IMR-90 (cell line): ENCODE data around the gene NUFIP2. TPM values are rescaled to one million over a fixed set of nuclear protein-coding genes. Genes with fewer than 3 reads are reported as not detected.
A peak's percentile ranks its signal among the peaks of the same experiment; 100 is the strongest.

Experiments used
- ATAC-seq: fragments of 200-7000 bp; cut with Tn5 transposase; 2 replicates; pipeline ENCODE4 v1.9.1; 2020; ENCODE audit warnings: low read depth, mild to moderate bottlenecking, moderate library complexity
- BruUV-seq: library from RNA; stranded (reverse); fragments of 400-500 nt; replicated peaks from 2 replicates; lab custom pipeline; 2021; lab: Mats Ljungman, UMichigan
- CTCF ChIA-PET: fragments of 300-600 bp; formaldehyde crosslinking; extraction: SDS; loops from one replicate; lab custom pipeline; 2021; ENCODE audit warnings: antibody characterized with exemption; lab: Yijun Ruan, JAX
- POLR2A ChIA-PET: fragments of 300-600 bp; sonication (Branson Sonifier 250); formaldehyde crosslinking; loops from one replicate; lab custom pipeline; 2022; ENCODE audit warnings: antibody characterized with exemption; ENCODE audit not compliant: unreplicated experiment; lab: Charles Lee
- DNase-seq: peaks from one replicate; pipeline ENCODE4 v3.0.0; 2013
- H2AFZ ChIP-seq: replicated peaks from 2 replicates; pipeline ENCODE3; 2013; ENCODE audit warnings: low read length, mild to moderate bottlenecking; ENCODE audit not compliant: poor library complexity
- H2AK5ac ChIP-seq: 2 replicates; pipeline ENCODE4 v1.6.1; 2013; ENCODE audit warnings: low read depth, low read length, inconsistent platforms
- H2AK9ac ChIP-seq: replicated peaks from 2 replicates; pipeline ENCODE3; 2013; ENCODE audit warnings: mild to moderate bottlenecking, low read depth, low read length, moderate library complexity; ENCODE audit not compliant: poor library complexity
- H2BK120ac ChIP-seq: 2 replicates; pipeline ENCODE4 v1.6.1; 2013; ENCODE audit warnings: low read depth, low read length, inconsistent platforms
- H2BK15ac ChIP-seq: 3 replicates; pipeline ENCODE4 v1.6.1; 2013; ENCODE audit warnings: low read depth, low read length, inconsistent platforms
- H2BK20ac ChIP-seq: 2 replicates; pipeline ENCODE4 v1.6.1; 2013; ENCODE audit warnings: low read depth, mild to moderate bottlenecking, inconsistent platforms, low read length, moderate library complexity
- H2BK5ac ChIP-seq: 2 replicates; pipeline ENCODE4 v1.6.1; 2013; ENCODE audit warnings: mild to moderate bottlenecking, low read depth, low read length, inconsistent platforms; ENCODE audit not compliant: poor library complexity, severe bottlenecking
- H3K14ac ChIP-seq: replicated peaks from 2 replicates; pipeline ENCODE4 v1.6.1; 2013; ENCODE audit warnings: low read depth, low read length, inconsistent platforms
- H3K18ac ChIP-seq: 2 replicates; pipeline ENCODE4 v1.6.1; 2013; ENCODE audit warnings: low read depth, low read length, control low read depth
- H3K23ac ChIP-seq: 2 replicates; pipeline ENCODE4 v1.6.1; 2013; ENCODE audit warnings: low read depth, low read length, inconsistent platforms
- H3K27ac ChIP-seq: 2 replicates; pipeline ENCODE4 v1.5.1; 2013; ENCODE audit warnings: mild to moderate bottlenecking, control low read depth, low read length; ENCODE audit not compliant: insufficient read depth
- H3K27me3 ChIP-seq: 2 replicates; pipeline ENCODE4 v1.6.1; 2013; ENCODE audit warnings: low read length; ENCODE audit not compliant: control insufficient read depth, insufficient read depth
- H3K36me3 ChIP-seq: 2 replicates; pipeline ENCODE4 v1.6.1; 2013; ENCODE audit warnings: low read length, mixed read lengths; ENCODE audit not compliant: control insufficient read depth, insufficient read depth
- H3K4ac ChIP-seq: 2 replicates; pipeline ENCODE4 v1.6.1; 2013; ENCODE audit warnings: low read depth, low read length, inconsistent platforms
- H3K4me1 ChIP-seq: 2 replicates; pipeline ENCODE4 v1.6.1; 2013; ENCODE audit warnings: low read length, mixed read lengths; ENCODE audit not compliant: control insufficient read depth, insufficient read depth
- H3K4me2 ChIP-seq: 2 replicates; pipeline ENCODE4 v1.6.1; 2013; ENCODE audit warnings: low read depth, mild to moderate bottlenecking, control low read depth, low read length, moderate library complexity
- H3K4me3 ChIP-seq: 2 replicates; pipeline ENCODE4 v1.5.1; 2013; ENCODE audit warnings: low read depth, mild to moderate bottlenecking, control low read depth, low read length, moderate library complexity; ENCODE audit not compliant: insufficient read depth
- H3K56ac ChIP-seq: 2 replicates; pipeline ENCODE4 v1.6.1; 2013; ENCODE audit warnings: low read length, inconsistent platforms; ENCODE audit not compliant: insufficient read depth; ENCODE audit errors: extremely low read depth
- H3K79me1 ChIP-seq, 2 experiments: 2 replicates each; pipeline ENCODE4 v1.6.1; 2013; ENCODE audit warnings: low read length in 2 of 2, inconsistent platforms in 1 of 2, low read depth in 1 of 2
- H3K9ac ChIP-seq: 2 replicates; pipeline ENCODE4 v1.6.1; 2013; ENCODE audit warnings: low read depth, low read length, control low read depth
- H3K9me1 ChIP-seq: 2 replicates; pipeline ENCODE4 v1.6.1; 2013; ENCODE audit warnings: low read length, inconsistent platforms; ENCODE audit not compliant: insufficient read depth
- H3K9me3 ChIP-seq: 2 replicates; pipeline ENCODE4 v1.6.1; 2013; ENCODE audit warnings: low read length; ENCODE audit not compliant: control insufficient read depth, insufficient read depth
- H4K20me1 ChIP-seq: 2 replicates; pipeline ENCODE4 v1.6.1; 2013; ENCODE audit warnings: low read length, inconsistent platforms; ENCODE audit not compliant: insufficient read depth
- H4K5ac ChIP-seq: 2 replicates; pipeline ENCODE4 v1.6.1; 2013; ENCODE audit warnings: mild to moderate bottlenecking, low read depth, low read length, control low read depth
- H4K8ac ChIP-seq, 2 experiments: 2 replicates each; pipeline ENCODE4 v1.6.1; 2013; ENCODE audit warnings: low read depth in 2 of 2, low read length in 2 of 2, control low read depth in 1 of 2, inconsistent platforms in 1 of 2
- H4K91ac ChIP-seq: 2 replicates; pipeline ENCODE4 v1.6.1; 2013; ENCODE audit warnings: low read depth, low read length, inconsistent platforms; ENCODE audit not compliant: insufficient read depth
- CEBPB ChIP-seq: IDR thresholded peaks from 2 replicates; pipeline ENCODE4 v1.6.1; 2012; ENCODE audit warnings: low read depth, low read length, improper control_type of control experiment
- CTCF ChIP-seq: conservative IDR thresholded peaks from 2 replicates; pipeline ENCODE4 v1.5.1; 2012; ENCODE audit warnings: mild to moderate bottlenecking, low read depth, low read length, improper control_type of control experiment
- ELK1 ChIP-seq: fragments of 150-350 bp; IDR thresholded peaks from 2 replicates; pipeline ENCODE4 v1.6.1; 2016; ENCODE audit warnings: low read depth, mild to moderate bottlenecking, low read length, moderate library complexity, borderline replicate concordance
- MAFK ChIP-seq: IDR thresholded peaks from 2 replicates; pipeline ENCODE4 v1.6.1; 2012; ENCODE audit warnings: low read depth, low read length, improper control_type of control experiment
- MAZ ChIP-seq: IDR thresholded peaks from 2 replicates; pipeline ENCODE4 v1.6.1; 2012; ENCODE audit warnings: low read depth, mild to moderate bottlenecking, low read length, improper control_type of control experiment, moderate library complexity, borderline replicate concordance
- MXI1 ChIP-seq: IDR thresholded peaks from 2 replicates; pipeline ENCODE4 v1.6.1; 2012; ENCODE audit warnings: low read depth, mild to moderate bottlenecking, low read length, moderate library complexity, borderline replicate concordance
- POLR2A ChIP-seq: IDR thresholded peaks from 2 replicates; pipeline ENCODE4 v1.6.1; 2012; ENCODE audit warnings: mild to moderate bottlenecking, low read depth, low read length
- RAD21 ChIP-seq: IDR thresholded peaks from 2 replicates; pipeline ENCODE4 v1.6.1; 2012; ENCODE audit warnings: low read length, improper control_type of control experiment
- RFX5 ChIP-seq: IDR thresholded peaks from 2 replicates; pipeline ENCODE4 v1.8.0; 2012; ENCODE audit warnings: low read depth, mild to moderate bottlenecking, low read length, moderate library complexity
- SMC3 ChIP-seq: fragments of 150-350 bp; IDR thresholded peaks from 2 replicates; pipeline ENCODE4 v1.6.1; 2016; ENCODE audit warnings: low read depth, mild to moderate bottlenecking, antibody characterized with exemption, low read length, moderate library complexity
- WGBS, 2 experiments: methylation state at CpG; one replicate each; pipeline versions ENCODE4 v1.1.5 to v1.1.7; 2013; ENCODE audit warnings: missing lambda C conversion rate in 2 of 2; ENCODE audit not compliant: insufficient read length in 1 of 2; ENCODE audit errors: extremely low coverage in 2 of 2; 5-methylcytosine and 5-hydroxymethylcytosine counted together
- dilution Hi-C: fragments of 300-500 bp; cut with HindIII; formaldehyde crosslinking; loops from one replicate; pipeline ENCODE4 v1.14.3; 2018; ENCODE audit warnings: low sequenced_read_pairs; ENCODE audit not compliant: unreplicated experiment
- in situ Hi-C: fragments of 300-500 bp; cut with MboI; formaldehyde crosslinking; loops from 3 replicates; pipeline ENCODE4 v1.14.3; 2019; ENCODE audit warnings: low sequenced_read_pairs, inconsistent platforms, mixed read lengths
- intact Hi-C: fragments of 100-400 bp; cut with micrococcal nuclease; formaldehyde crosslinking; loops from 2 replicates; pipeline ENCODE4 v1.10.0; 2022
- polyA plus RNA-seq, 3 experiments: library from polyadenylated mRNA; depleted of rRNA; stranded (reverse); fragments of >200 nt; gene quantifications; 2 replicates each; pipeline ENCODE4 v1.2.3, GENCODE V29; 2012; ENCODE audit warnings: low replicate concordance in 1 of 3
- total RNA-seq: library from RNA; depleted of rRNA; stranded (reverse); fragments of >200 nt; gene quantifications from 2 replicates; pipeline ENCODE4 v1.2.3, GENCODE V29; 2012

NUFIP2 gene
- total and polyA plus RNA-seq, 2 of the 4 experiments (the other 2 are of a cell fraction): 8.9 to 25.6 TPM

DNA sequence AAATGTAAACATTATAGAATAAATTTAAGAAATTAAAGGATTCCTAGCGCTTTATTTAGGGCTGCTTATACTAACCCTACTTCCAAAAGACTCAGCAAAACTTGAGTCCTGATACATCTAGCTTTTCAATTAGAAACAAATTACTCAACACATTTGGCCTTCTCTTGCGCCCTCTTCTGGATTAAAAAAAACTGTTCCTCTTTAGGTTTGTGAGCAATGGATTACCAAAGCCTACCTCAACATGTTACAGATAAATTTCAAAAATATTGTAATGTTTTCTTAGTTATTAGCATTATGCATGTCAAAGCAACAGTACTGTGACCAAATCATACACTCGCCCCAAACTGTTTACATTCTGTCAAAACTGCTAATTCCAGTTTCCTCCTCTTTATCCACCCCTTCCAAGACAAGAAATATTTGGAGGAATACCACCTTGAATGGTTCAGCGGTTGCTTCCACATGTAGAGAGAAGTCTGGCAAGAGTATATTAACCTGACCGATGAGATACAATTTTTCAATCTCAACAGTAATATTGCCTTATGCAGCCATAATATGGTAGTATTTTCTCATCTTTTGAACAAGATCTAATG, 2.7 kb downstream of the NUFIP2 start:
- H3K27me3 ChIP-seq: no peaks in the 10 kb centered on the region
- no peak overlapping the region for H3K56ac ChIP-seq
- H2BK5ac ChIP-seq: peak overlapping the region; percentile 45
- H3K18ac ChIP-seq: no peak overlapping the region
- TF ChIP-seq MAFK (peak; percentile 40; the same call in 1 of the 2 replicates), RAD21 (peak; percentile 65), CEBPB (0 out of 2 replicates have a peak, but pooled peaks have one; percentile 35), ELK1 (no peak), POLR2A (no peak), SMC3 (peak; percentile 69), CTCF (peak; percentile 76), MXI1 (no peak), RFX5 (no peak), MAZ (no peak)
- H3K27ac ChIP-seq: no peak overlapping the region
- peaks cover 6% of the 10 kb centered on the region for H3K4me1 ChIP-seq
- DNase-seq: peak; percentile 77
- peaks cover 72% of the 10 kb centered on the region for H4K20me1 ChIP-seq
- peaks cover 20% of the 10 kb centered on the region for H3K36me3 ChIP-seq
- peaks cover 3% of the 10 kb centered on the region; the same call in 1 of the 2 replicates for H3K9me1 ChIP-seq
- H2AK9ac ChIP-seq: no peak overlapping the region
- ChIA-PET CTCF (interaction anchor here (0.6 to 1.6 kb wide), 8 partner anchors 8 to 167 kb away, joined by 3 to 11 read pairs (median 5); no protein-coding TSS in a partner anchor), POLR2A (interaction anchor here (0.6 to 1.0 kb wide), 2 partner anchors 34 to 167 kb away, joined by 3 to 4 read pairs; no protein-coding TSS in a partner anchor)
- WGBS, 2 experiments: no CpG with 5 or more reads among the region's 5 CpGs
- intact Hi-C loops: loop anchor here (1.0 to 5.0 kb wide), 3 partner anchors 66 to 142 kb away; no protein-coding TSS in a partner anchor
- peak overlapping the region; percentile 70 for H3K4me3 ChIP-seq
- H2BK120ac ChIP-seq: no peak overlapping the region
- no peaks in the 10 kb centered on the region for H3K9me3 ChIP-seq
- no peak overlapping the region for H3K4ac ChIP-seq
- no peak overlapping the region for H2AK5ac ChIP-seq
- in situ Hi-C loops: no loop called here
- dilution Hi-C loops: no loop called here
- H4K91ac ChIP-seq: no peak overlapping the region
- peak overlapping the region; percentile 90; the same call in 1 of the 2 replicates for H3K23ac ChIP-seq
- H2BK20ac ChIP-seq: no peak overlapping the region
- peak overlapping the region; percentile 43; the same call in 1 of the 2 replicates for H3K14ac ChIP-seq
- H4K5ac ChIP-seq: no peak overlapping the region
- ATAC-seq: no peak
- peaks cover 2 to 19% of the 10 kb centered on the region in 2 experiments; a peak in 2 of 4 replicates for H3K79me1 ChIP-seq
- H2BK15ac ChIP-seq: no peak overlapping the region
- peak overlapping the region; percentile 94 for H3K4me2 ChIP-seq
- H3K9ac ChIP-seq: peak overlapping the region; percentile 61; the same call in 1 of the 2 replicates
- H4K8ac ChIP-seq: no peak overlapping the region
- H2AFZ ChIP-seq: no peak overlapping the region
- BruUV-seq: no TSS peak
